Sigmoid colon (tissue), 4 donors: Measurements from ENCODE around the gene ANO3.

Experiments used
- EP300 ChIP-seq, 4 donors: sonication (generic); formaldehyde crosslinking; IDR thresholded peaks; one replicate each; pipeline ENCODE4 v1.6.1; 2017; ENCODE audit warnings: antibody characterized with exemption in 4 of 4
- POLR2A ChIP-seq, 2 donors: fragments of 450-650 bp; IDR thresholded peaks; one replicate each; pipeline ENCODE4 v1.6.1; 2016; ENCODE audit warnings: antibody characterized with exemption in 2 of 2, mild to moderate bottlenecking in 2 of 2, moderate library complexity in 2 of 2
- TF ChIP-seq, protein P1 (sequence below), 4 experiments: fragments of 450-650 bp in 3 of 4; fragments of 200-600 bp in 1 of 4; IDR thresholded peaks; one replicate each; pipeline ENCODE4 v1.5.1; 2016 to 2019; ENCODE audit warnings: antibody characterized with exemption in 4 of 4, mild to moderate bottlenecking in 3 of 4, moderate library complexity in 2 of 4

DNA sequence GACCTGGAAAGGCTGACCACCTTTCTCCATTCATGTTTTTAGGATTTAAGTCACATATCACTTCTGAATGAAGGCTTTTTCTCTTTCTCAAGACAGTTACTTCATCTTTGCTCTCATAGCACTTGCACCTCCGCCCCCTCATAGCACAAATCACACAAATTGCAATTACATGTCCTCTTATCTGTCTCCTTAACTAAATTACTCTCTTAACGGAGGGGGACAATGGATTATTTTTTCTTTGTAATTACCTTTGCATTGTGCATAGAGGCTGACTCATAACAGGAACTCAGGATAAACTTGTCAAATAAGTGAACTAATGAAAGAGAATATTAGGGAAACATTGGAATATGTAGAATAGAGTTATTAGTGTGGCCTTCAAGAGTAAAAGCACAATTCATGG is 145.5 kb downstream of the ANO3 start:
- TF ChIP-seq, protein P1, sequence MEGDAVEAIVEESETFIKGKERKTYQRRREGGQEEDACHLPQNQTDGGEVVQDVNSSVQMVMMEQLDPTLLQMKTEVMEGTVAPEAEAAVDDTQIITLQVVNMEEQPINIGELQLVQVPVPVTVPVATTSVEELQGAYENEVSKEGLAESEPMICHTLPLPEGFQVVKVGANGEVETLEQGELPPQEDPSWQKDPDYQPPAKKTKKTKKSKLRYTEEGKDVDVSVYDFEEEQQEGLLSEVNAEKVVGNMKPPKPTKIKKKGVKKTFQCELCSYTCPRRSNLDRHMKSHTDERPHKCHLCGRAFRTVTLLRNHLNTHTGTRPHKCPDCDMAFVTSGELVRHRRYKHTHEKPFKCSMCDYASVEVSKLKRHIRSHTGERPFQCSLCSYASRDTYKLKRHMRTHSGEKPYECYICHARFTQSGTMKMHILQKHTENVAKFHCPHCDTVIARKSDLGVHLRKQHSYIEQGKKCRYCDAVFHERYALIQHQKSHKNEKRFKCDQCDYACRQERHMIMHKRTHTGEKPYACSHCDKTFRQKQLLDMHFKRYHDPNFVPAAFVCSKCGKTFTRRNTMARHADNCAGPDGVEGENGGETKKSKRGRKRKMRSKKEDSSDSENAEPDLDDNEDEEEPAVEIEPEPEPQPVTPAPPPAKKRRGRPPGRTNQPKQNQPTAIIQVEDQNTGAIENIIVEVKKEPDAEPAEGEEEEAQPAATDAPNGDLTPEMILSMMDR (IDR thresholded peaks at IDR 0.05): no peak
- TF ChIP-seq EP300 (IDR thresholded peaks at IDR 0.05) (no peak), POLR2A (IDR thresholded peaks at IDR 0.05) (no peak)
